ENCODE results near the gene MAPK7. TPM values are rescaled to one million over a fixed set of nuclear protein-coding genes. Genes with fewer than 3 reads are reported as not detected.
"Not testable (repeated sequence)": the region's sequence is repeated elsewhere in the genome, so short reads cannot be mapped to it uniquely, and the experiment has no call there.

Gene MAPK7
- total RNA-seq, 1 experiment from 2014 or later: 5.1 TPM

DNA sequence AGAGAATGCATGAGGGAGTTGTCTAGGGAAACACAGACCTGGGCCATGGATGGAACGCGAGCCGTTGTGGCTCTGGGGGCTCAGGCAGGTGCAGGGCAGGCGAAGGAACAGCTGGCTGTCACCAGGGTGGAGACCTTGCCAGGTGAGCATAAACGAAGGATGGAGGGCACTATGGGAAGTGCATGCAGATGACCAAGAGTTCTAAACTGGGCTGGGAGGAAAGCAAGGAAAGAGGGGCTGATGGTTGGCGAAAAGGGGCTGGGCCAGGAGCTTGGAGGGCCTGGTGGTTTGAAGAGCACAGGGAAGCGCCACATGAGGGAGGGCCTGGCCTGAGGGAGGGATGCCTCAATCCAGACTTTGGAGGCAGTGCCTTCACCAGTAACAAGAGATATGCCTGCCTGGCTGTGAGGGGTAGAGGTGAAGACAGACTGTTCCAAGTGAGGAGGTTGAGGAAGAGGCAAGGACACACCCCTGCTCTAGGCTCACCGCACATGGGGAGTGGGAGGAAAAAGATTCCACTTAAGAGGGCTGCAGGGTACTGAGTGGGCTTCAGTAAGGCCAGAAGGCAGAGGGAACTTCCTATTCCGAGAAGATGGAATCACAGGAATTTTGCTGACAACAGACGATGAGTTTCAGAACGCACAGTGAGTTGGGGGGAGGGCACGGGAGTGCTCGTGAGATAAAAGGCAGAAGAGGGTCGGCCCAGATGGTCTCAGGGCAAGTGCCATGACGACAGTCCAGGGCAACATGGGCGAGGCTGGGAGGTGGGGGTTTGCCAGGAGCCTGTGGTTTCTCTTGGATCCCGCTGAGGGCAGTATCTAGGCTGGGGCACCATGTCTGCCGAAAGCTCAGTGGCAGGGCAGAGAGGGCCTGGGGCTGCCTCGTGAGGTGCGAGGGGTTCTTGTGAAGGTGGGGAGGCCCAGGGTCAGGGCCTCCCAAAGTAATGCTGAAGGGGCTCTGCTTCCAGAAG, 36.4 kb upstream of the MAPK7 start:
- DNase-seq (ENCODE audit: low spot score): no peak
- in situ Hi-C loops (cut with HindIII; ENCODE audit: low sequenced_read_pairs): no loop called here

DNA sequence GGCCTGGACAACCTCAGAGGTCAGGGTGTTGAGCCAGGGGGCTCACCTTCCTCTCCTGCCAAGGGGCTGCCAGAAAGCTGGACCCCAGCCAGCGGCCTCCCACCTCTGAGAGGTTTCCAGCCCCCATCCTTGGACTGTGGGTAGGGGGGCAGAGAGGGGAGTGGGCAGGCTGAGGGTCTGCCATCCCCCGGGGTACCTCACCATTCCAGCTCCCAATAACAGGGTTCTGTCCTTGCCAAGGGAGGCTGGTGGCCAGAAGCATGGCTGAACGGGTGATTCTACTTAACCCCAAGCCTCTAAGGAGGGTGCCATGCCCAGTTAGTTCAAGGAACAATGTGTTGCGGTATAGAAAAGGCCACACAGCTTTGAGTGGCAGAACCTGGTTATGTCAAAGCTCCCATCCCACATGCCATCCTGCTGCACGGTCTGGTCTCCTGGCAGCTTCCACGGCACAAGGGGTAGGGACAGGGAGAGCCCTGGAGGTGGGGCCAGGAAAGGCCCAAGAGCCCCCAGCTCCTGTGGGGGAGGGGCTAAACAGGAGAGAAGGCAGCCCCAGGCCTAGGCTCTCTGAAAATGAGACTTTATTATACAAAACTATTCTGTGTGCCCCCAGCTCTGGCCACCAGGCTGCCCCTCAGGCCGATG, 35.6 kb upstream of the MAPK7 start:
- DNase-seq (ENCODE audit: low spot score): peak; percentile 55
- in situ Hi-C loops (cut with HindIII; ENCODE audit: low sequenced_read_pairs): no loop called here

DNA sequence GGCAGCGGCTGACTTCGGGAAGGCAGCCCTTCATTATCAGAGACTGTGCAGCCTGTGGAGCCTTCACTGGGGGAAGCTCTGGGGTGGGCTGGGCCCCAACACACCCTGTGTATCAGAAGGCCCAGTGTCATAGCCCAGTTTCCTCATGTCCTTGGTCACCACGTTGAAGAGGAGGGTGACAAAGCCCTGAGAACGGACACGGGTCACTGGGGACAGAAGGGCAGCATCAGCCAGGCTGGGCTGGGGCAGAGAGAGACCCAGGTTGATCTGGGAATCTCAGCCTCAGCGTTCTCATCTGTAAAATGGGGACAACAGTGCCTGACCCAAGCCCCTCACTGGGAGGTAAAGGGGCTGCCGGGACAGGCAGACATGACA, 35.1 kb upstream of the MAPK7 start:
- no peak for DNase-seq (ENCODE audit: low spot score)
- in situ Hi-C loops (cut with HindIII; ENCODE audit: low sequenced_read_pairs): no loop called here

DNA sequence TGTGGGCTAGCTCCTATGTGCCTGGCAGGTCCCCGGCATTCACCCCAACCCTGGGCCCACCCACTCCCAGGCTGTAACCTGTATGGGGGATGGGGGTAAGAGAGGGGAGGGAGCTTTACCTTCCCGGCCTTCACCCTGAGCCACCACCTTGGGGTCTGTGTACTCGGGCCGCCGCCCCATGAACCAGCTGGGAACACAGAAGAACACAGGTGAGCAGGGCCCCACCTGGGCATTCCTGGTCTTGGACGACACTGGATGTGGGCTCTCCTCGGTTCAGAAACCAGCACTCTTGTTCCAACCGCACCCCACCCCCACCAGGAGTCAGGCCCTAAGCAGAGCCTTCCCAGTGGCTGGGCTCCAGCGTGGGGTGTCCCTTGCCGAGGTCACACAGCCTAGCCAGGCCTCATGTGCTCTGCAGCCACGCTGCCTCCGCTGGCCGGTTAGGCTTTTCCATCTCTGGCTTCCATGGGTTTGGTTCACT, 34.6 kb upstream of the MAPK7 start:
- DNase-seq (ENCODE audit: low spot score): no peak
- in situ Hi-C loops (cut with HindIII; ENCODE audit: low sequenced_read_pairs): no loop called here

DNA sequence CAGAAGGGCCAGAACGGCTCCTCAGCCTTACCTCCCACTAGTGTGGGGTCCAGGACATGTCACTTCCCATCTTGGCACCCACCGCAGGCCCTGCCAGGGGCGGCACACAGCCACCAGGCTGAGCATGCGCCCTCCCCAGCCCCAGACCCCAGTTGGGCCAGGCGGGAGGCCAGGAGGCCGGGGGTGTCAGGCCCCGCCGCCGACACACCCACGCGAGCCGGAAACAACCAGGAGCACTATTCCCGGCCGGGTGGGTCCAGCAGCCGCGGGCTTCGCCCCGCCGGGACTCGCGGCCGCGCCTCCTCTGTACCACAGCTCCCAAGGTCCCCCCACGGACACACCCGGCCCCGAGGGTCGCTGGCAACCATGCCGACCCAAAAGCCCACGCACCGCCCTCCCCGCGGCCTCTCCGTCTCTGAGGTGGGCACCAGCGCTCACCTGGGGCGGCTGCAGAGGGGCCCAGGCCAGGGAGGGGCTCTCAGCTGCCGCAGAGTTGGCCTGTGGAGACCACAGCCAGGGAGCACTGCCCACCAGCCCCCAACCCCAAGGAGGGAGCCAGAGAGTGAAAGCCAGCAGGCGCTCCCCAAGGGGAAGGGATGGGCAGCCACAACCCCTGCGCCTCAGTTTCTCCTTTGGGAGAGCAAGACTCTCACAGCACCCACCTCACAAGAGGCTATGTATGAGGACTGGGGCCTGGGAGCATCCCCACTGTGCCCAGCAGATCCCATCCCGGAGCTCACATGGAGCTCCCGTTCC, 33.8 kb upstream of the MAPK7 start:
- DNase-seq (ENCODE audit: low spot score): no peak
- in situ Hi-C loops (cut with HindIII; ENCODE audit: low sequenced_read_pairs): no loop called here

GRCh38 chr17:19345067-19345460, 33.2 kb upstream of the MAPK7 start:
- in situ Hi-C loops (cut with HindIII; ENCODE audit: low sequenced_read_pairs): no loop called here
- no peak for DNase-seq (ENCODE audit: low spot score)

DNA sequence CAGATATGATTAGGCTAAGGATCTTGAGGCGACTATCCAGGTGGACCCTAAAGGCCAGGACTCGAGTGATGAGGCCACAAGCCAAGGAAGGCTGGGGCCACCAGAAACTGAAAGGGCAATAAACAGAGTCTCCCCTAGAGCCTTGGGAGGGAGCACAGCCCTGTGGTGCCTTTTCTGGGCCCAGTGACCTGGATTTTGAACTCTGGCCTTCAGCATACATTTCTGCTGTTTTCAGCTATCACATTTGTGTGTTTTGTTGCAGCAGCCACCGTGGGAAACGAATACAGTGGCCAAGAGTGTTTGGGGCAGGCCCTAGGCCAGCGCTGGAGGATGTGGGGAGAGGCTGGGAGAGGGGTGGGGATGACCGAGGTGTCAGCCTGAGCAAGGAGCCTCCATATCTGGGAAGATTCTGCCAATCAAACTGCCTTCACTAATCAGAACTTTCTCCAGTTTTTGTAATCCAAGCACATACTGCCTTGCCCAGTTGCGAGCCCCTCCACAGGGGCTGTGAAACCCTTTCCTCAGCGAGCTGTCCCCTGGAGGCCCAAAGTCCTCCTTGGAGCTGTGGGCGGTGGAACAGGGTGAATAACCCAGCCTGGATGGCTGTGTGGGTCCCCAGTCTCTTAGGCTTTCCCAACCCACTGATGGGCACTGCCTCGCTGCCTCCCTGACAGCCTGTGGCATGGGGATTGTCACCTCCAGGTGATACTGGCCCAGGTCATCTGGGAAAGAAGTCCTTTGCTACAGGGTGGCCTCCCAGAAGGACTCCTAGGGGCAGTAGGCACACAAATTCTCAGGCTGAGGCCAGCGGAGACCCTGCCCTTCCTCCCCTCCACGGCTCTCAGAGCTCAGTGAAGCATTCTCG, 32.6 kb upstream of the MAPK7 start:
- no peak for DNase-seq (ENCODE audit: low spot score)
- in situ Hi-C loops (cut with HindIII; ENCODE audit: low sequenced_read_pairs): no loop called here

DNA sequence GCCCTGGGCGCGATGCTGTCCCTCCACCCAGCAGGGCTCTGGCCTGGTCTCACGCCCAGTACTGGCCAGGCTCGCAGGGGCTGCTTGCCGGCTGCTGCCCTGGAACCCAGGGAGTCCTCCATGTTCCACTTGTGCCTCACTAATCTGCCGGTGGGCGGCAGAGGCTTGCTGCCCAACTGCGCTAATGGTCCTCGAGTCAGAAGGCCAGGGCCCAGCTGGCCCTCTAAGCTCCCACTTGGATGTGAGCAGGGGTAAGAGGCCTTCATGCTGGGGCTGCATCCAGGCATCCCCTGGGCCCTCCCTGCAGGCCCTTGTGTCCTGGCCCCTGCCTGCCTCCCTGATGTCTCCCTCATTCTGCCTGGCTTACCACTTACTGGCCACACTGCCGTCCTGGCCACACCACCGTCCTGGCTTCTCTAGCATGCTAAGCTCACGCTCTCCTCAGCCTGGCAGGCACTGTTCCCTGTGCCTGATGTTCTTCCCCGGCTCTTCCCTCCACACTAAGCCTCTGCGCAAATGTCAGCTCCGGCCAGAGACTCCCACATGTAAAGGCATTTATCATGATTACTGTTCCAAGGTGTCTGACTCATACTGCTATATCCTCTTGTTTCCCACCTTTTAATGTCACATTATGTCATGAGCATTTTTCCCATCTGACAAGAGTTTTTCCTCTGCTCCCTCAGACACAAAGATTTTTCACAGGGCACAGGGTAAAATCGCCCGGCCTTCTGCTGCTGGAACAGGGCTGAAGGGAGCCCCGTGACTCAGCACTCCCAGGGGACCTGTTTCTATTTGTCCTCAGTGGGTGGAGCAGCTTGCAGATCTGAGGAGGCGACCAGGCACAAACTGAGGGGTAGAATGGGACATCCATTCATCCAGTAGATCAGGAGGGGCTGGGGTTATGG, 31.7 kb upstream of the MAPK7 start:
- in situ Hi-C loops (cut with HindIII; ENCODE audit: low sequenced_read_pairs): no loop called here
- peak; percentile 71 for DNase-seq (ENCODE audit: low spot score)

GRCh38 chr17:19347323-19348080, 30.8 kb upstream of the MAPK7 start:
- in situ Hi-C loops (cut with HindIII; ENCODE audit: low sequenced_read_pairs): no loop called here
- DNase-seq (ENCODE audit: low spot score): no peak

- no peak for DNase-seq (ENCODE audit: low spot score)
- in situ Hi-C loops (cut with HindIII; ENCODE audit: low sequenced_read_pairs): no loop called here
These were observed 30.1 kb upstream of the MAPK7 start for GRCh38 chr17:19348081-19348650.

DNA sequence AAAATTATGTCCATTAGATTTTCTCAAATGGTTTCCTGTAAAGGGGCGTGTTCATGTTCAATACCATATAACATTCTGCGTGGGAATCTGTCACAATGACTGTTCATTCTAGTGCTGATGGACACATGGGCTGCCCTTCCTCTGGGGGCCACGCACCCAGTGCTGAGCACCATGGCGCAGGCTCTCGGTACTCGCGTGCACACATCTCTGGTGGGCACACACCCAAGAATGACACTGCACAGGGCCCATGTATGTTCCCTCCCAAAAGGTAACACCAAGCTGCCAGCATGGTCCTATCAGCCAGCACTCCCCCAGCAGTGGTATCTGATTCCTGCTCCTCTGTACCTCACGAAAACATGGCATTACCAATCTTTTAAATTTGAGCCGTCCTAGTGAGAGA, 29.5 kb upstream of the MAPK7 start:
- in situ Hi-C loops (cut with HindIII; ENCODE audit: low sequenced_read_pairs): no loop called here
- DNase-seq (ENCODE audit: low spot score): no peak

- DNase-seq (ENCODE audit: low spot score); in situ Hi-C loops (cut with HindIII; ENCODE audit: low sequenced_read_pairs): not testable (repeated sequence)
These were observed 24.9 kb upstream of the MAPK7 start for GRCh38 chr17:19353401-19353800.

GRCh38 chr17:19354748-19355147, 23.6 kb upstream of the MAPK7 start:
- DNase-seq (ENCODE audit: low spot score): no peak
- in situ Hi-C loops (cut with HindIII; ENCODE audit: low sequenced_read_pairs): no loop called here

- in situ Hi-C loops (cut with HindIII; ENCODE audit: low sequenced_read_pairs): no loop called here
- DNase-seq (ENCODE audit: low spot score): no peak
These were observed 20.9 kb upstream of the MAPK7 start for GRCh38 chr17:19357351-19357750.

DNA sequence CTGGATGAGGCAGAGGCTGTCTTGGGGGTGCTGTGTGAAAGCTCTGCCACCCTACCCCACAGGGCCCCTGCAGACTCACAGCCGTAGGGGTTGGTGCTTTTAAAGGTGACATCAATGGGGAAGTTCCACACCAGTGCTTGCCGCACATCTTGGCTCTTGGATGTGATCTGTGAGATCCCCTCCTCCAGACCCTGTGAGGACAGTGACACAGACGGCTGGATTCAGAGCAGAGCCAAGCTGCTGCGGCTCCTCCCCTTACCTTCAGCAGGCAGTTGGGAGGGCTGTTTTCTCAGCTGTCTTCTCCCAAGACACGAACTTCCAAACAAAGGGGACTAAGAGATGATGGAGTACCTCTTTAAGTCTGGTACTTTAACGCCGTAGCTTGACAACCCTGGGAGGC, 20.5 kb upstream of the MAPK7 start:
- in situ Hi-C loops (cut with HindIII; ENCODE audit: low sequenced_read_pairs): no loop called here
- DNase-seq (ENCODE audit: low spot score): no peak

GRCh38 chr17:19359151-19359550, 19.1 kb upstream of the MAPK7 start:
- in situ Hi-C loops (cut with HindIII; ENCODE audit: low sequenced_read_pairs): no loop called here

DNA sequence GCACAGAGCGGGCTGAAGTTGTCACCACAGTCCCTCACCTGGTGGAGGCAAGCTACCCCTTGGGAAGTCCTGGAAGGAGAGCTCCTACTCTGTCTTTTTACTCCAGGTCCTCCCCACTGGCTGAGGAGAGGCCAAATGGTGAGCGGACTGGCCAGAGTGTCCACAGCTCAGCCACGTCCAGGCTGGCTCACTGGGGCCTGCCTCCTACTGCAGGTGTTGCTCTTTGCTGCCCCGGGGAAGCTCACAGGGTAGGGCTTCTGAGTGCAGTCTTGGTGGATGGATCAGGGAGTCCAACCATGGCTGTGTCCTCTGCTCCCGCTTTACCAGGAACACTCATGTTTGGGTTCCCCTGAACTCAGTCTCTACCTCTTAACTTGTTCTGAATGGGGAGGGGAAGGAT, 18.4 kb upstream of the MAPK7 start:
- DNase-seq (ENCODE audit: low spot score): no peak
- in situ Hi-C loops (cut with HindIII; ENCODE audit: low sequenced_read_pairs): loop anchor here (5.0 kb wide), 1 partner anchor 97 kb away; no protein-coding TSS in a partner anchor

More at GRCh38 chr17:19359151-19359550, 19.1 kb upstream of the MAPK7 start:
- DNase-seq (ENCODE audit: low spot score): no peak

Data from G401 (cell line).